ENCODE results near the gene DTX2. TPM values are rescaled to one million over a fixed set of nuclear protein-coding genes. Genes with fewer than 3 reads are reported as not detected.
"Not testable (repeated sequence)": the region's sequence is repeated elsewhere in the genome, so short reads cannot be mapped to it uniquely, and the experiment has no call there.

Gene DTX2
- total RNA-seq (2014; rRNA removed; shearing (Covaris generic)): 5.6 and 8.2 TPM in 2 replicates

DNA sequence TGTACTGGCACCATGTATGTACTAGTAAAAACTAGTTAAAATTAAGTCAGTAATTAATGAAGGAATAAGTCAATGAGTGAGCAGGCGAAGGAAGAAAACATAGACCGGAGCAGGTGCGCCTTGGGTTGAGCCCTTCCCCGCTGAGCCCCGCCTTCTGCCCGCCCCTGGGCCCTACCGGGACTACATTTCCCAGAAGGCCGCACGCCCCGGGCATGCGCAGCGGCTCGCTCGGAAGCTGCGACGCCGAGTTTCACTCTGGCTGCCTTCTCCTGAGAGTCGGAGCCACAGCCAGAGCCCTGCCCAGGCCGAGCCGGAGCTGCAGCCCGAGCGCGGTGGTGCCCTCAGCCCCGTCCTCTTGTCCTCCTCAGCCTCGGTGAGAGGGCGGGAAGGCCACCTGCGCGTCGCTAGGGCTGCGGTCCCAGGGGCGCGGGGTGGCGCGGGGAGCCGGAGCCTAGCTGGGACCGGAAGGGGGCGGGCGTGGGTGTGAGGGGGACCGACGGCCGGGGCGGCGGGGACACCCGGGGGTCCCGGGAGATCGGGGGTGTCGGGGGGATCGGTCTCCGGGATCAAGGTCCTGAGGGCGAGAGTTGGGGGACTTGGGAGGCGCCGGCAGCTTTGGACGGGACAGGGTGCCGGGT is at the start of gene DTX2:
Gene DTX2, plus strand, starts transcription at position 246 of the 638 bp plus-strand sequence. CDS start 18,801 bp downstream, outside the sequence.
- not testable (repeated sequence) for DNase-seq (ENCODE audit: low spot score)

DNA sequence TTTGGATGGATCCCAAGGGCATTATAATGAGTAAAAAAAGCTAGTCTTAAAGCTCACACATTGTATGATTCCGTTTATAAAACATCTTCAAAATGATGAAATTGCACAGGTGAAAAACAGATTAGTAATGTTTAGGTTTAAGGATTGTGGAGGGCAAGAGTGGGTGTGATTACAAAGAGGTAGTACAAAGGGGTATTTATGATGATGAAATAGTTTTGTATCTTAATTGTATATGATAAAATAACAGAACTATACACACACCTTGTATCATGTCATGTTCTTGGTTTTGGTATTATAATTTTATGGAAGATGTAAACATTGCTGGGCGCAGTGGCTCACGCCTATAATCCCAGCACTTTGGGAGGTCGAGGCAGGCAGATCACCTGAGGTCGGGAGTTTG is 49.3 kb upstream of the DTX2 start:
- DNase-seq (ENCODE audit: low spot score): no peak

DNA sequence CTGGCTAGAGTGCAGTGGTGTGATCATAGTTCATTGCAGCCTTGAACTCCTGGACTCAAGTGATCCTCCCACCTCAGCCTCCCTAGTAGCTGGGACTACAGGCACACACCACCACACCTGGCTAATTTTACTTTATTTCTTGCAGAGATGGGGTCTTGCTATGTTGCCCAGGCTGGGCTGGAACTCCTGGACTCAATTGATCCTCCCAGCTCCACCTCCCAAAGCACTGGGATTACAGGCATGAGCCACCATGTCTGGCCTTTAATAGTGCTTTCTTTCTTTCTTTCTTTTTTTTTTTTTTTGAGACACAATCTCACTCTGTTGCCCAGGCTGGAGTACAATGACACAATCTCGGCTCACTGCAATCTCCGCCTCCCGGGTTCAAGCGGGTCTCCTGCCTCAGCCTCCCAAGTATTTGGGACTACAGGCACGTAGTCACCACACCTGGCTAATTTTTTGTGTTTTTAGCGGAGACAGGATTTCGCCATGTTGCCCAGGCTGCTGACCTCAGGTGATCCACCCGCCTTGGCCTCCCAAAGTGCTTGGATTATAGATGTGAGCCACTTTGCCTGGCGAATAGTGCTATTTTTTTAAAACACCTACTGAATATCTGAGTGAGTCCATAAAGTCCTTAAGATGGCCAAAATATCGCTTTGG is 43.7 kb upstream of the DTX2 start:
- not testable (repeated sequence) for DNase-seq (ENCODE audit: low spot score)

DNA sequence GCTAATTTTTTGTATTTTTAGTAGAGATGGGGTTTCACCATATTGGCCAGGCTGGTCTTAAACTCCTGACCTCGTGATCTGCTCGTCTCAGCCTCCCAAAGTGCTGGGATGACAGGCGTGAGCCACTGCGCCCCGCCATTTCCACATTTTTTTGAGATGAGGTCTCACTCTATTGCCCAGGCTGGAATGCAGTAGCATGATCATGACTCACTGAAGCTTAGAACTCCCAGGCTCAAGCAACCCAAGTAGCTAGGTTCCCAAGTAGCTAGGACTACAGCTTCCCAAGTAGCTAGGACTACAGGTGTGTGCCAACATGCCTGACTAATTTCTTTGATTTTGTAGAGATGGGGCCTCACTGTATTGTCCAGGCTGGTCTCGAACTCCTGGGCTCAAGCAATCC is 40.4 kb upstream of the DTX2 start:
- DNase-seq (ENCODE audit: low spot score): peak; percentile 76

GRCh38 chr7:76423666-76424412 is 37.7 kb upstream of the DTX2 start:
- DNase-seq (ENCODE audit: low spot score): no peak

GRCh38 chr7:76424413-76425111 is 36.9 kb upstream of the DTX2 start, which contains the start of gene ZP3:
TSS of gene ZP3 (plus strand) at chr7:76424950. CDS start at chr7:76424965, 15 bp downstream.
- no peak for DNase-seq (ENCODE audit: low spot score)

GRCh38 chr7:76425156-76425555 is 36.4 kb upstream of the DTX2 start:
- DNase-seq (ENCODE audit: low spot score): no peak

DNA sequence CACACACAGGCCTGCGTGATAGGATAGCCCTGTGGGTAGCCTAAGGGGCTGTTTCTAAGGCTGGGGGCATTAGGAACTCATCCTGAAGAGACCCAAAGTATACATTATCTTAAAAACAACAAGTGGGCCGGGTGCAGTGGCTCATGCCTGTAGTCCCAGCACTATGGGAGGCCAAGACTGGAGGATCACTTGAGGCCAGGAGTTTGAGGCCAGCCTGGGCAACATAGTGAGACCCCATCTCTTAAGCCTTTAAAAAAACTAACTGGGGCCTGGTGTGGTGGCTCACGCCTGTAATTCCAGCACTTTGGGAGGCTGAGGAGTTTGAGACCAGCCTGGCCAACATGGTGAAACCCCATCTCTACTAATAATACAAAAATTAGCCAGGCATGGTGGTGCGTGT is 36.0 kb upstream of the DTX2 start:
- not testable (repeated sequence) for DNase-seq (ENCODE audit: low spot score)

- DNase-seq (ENCODE audit: low spot score): no peak
These were observed 35.3 kb upstream of the DTX2 start for GRCh38 chr7:76426246-76426645.

GRCh38 chr7:76427635-76428034 is 33.9 kb upstream of the DTX2 start:
- DNase-seq (ENCODE audit: low spot score): no peak

- DNase-seq (ENCODE audit: low spot score): no peak
These were observed 33.2 kb upstream of the DTX2 start for GRCh38 chr7:76428149-76428823.

GRCh38 chr7:76428868-76429805 is 32.4 kb upstream of the DTX2 start:
- peak; percentile 63 for DNase-seq (ENCODE audit: low spot score)

GRCh38 chr7:76430211-76430610 is 31.3 kb upstream of the DTX2 start:
- no peak for DNase-seq (ENCODE audit: low spot score)

DNA sequence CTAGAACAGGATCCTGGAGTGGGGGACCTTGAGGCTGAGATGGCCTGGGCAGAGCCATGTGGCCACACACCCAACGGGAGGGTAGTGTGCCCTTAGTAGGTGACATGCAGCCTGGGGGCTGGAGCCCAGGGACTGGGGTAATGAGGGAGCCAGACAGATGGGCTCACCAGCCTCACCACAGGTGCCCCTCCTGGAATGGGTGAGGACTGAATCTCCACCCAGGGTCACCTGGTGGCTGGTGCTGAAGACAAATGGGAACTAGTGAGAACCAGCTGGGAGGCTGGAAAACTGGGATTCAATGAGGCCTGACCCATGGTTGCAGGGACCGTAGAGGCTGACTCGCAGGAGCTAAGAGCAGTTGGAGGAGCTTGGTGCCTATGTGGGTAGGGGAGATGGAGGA is 30.7 kb upstream of the DTX2 start:
- DNase-seq (ENCODE audit: low spot score): no peak

DNA sequence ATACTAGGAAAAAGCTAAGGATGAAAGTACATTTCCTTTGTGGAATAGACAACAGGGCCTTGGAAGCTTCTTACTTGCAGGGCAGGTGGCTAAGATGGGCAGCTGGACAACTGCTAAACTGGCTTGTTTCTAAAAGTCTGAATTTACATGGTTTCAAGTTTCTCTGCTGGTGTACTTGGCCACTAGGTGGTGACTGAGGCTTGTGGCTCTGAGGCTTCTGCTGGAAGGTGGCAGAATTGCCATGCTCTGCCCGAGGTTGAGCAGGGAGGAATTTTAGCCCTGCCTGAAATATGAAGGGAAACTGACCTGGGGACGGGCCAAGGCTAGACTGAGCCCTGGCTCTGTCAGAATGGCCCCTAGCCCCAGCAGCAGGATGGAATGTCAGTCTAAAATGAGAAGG is 23.6 kb upstream of the DTX2 start:
- peak; percentile 92 for DNase-seq (ENCODE audit: low spot score)

DNA sequence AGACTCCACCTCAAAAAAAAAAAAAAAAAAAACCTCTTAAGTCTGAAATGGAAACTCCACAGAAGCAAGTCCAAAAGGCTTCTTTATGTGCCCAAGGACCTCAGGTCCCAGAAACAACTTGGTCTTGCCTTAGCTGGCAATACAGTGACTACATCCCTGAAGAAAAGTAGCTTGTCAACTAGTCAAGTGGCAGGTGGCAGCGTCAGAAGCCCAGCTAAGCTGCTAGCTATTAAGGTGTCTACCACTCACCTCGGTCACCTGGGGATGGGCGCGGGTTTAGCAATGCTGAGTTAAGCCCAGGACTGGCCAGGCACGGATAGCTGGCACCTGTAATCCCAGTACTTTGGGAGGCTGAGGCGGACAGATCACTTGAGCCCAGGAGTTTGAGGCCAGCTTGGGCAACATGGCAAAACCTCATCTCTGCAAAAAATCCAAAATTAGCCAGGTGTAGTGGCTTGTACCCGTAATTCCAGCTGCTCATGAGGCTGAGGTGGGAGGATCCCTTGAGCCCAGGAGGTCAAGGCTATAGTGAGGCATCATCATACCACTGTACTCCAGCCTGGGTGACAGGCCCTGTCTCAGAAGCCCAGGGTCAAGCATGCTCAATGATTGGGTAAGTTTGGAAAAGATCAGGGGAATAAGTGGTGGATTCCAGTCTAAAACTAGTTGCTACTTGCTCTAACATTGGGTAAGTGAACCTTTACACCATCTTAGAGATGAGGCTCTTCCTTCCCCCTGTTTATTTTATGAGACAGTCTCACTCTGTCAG is 22.2 kb upstream of the DTX2 start:
- not testable (repeated sequence) for DNase-seq (ENCODE audit: low spot score)

DNA sequence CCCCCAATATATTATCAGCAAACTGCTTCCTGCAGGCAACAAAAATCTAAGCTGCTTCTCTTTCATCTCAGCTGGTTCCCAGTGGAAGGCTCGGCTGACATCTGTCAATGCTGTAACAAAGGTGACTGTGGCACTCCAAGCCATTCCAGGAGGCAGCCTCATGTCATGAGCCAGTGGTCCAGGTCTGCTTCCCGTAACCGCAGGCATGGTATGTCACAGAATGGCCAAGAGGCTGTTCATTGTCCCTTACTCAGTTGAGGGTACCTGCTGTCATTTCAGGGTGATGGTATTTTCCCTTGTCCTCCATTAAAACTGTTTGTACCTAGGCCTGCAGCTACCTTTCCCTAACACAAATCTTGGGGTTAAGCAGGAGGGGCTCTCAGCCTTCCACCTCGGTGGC is 21.1 kb upstream of the DTX2 start:
- DNase-seq (ENCODE audit: low spot score): not testable (repeated sequence)

DNA sequence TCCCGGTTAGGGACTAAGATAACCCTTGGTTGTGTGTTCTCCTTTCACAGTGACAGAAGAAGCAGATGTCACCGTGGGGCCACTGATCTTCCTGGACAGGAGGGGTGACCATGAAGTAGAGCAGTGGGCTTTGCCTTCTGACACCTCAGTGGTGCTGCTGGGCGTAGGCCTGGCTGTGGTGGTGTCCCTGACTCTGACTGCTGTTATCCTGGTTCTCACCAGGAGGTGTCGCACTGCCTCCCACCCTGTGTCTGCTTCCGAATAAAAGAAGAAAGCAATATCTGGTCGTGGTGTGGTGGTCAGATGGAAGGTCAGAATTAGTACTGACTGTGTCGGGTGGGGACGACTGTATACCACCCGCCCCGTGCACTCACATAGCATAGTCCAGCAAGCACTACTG is 19.7 kb upstream of the DTX2 start:
- DNase-seq (ENCODE audit: low spot score): not testable (repeated sequence)

- DNase-seq (ENCODE audit: low spot score): not testable (repeated sequence)
These were observed 18.7 kb upstream of the DTX2 start for GRCh38 chr7:76442664-76443446.

All from H4 (cell line).